GM18511 (cell line): Measurements from ENCODE around the gene SPATS1.

ENCODE experiments used
- ATAC-seq: cut with Tn5 transposase; IDR thresholded peaks from one replicate; pipeline ENCODE4 v1.9.1; 2021; ENCODE audit warnings: mild to moderate bottlenecking, moderate library complexity; ENCODE audit not compliant: unreplicated experiment

SPATS1 gene

DNA sequence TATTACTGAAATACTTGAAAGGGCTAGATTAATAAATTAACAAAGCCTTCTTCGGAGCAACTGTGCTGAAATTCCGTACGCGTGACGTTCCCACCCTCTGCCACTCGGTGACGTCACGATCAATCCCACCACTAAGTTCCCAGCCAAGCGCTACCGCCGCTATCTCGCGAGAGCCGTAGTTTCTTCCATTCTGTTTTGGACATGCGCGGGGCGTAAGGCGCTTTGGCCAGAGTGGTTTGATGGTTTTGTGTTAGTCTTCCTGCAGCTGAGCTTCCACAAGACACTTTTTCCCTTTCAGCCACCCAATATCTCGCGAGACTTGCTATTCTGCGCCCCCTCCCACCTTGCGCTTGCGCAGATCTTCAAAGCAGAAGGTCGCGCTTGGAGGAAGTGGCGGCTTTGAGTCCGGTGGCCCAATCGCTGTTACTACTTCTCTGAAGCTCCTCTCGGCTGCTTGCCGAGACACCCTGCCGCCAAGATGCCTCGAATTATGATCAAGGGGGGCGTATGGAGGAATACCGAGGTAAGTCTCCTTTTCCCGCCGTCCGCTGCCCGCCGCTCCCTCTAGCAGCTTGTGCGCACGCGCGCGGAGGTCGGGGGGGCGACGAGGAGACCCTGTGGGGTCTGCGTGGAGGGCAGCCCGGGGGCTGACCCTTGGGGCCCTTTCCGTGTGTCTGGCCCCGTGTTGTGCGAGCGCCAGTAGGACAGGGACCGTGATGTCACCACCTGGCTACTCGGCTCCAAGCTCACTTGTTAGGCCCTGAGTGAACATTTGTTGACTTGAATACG, 45.1 kb downstream of the SPATS1 start, which contains the start of gene CDC5L:
TSS of gene CDC5L (plus strand) at position 361 of the 789 bp plus-strand sequence. CDS start at position 479, 118 bp downstream.
- ATAC-seq, result peak; percentile 90

DNA sequence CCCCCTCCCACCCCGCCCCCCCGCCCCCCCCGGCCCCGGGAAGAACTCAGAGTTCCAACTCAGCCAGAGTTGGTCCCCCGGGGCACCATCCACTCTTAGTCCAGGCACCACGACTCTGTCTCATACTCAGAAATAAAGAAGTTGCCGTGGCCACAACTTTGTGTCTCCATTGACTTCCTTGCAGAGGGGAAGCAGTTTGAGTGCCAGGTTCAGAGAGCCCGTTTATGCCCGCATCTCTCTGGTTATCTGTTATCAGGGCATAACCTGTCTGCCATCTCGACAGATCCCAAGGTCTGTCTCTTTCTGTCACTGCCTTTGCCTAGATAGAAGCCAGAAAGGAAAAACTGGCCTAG, 45.7 kb downstream of the SPATS1 start:
- no peak for ATAC-seq

DNA sequence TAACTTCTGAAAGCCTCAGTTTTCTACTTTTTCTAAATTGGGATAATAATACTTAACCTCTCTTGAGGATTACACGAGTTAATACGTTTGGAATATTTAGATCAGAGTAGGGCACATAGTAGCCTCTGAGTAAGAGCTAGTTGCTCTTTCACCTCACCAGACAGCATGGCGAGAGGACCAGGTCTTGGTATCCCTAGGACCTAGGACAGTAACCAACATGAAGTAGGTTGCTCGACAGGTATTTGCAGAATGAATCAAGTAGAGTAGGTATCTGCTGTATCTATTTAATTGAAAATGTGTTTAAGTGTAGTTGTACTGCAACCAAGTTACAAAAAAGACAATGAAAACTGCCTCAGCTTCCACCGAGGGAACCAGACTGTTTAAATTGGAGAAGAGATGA, 46.4 kb downstream of the SPATS1 start:
- ATAC-seq, result no peak

DNA sequence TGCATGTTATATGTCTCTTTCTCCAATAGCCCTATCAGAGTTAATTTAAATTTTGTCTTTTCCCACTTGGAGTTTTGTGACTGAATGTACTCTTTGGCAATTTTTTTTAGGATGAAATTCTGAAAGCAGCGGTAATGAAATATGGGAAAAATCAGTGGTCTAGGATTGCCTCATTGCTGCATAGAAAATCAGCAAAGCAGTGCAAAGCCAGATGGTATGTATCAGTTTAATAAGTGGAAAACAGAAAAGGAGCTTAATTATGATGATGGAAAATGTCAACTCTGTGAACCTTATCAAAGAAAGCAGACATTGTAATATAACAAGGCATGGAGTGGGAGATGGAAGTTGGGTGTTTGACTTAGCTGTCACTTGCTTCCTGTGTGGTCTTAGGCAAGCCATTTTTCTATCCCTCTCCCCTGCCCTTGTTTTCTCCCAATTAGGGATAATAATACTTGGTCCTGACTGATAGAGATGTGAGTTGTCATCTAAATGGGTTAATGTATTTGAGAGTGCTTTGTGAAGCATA, 47.8 kb downstream of the SPATS1 start:
- ATAC-seq, result no peak
